ENCODE results near the gene EXOSC1.

Gene EXOSC1

DNA sequence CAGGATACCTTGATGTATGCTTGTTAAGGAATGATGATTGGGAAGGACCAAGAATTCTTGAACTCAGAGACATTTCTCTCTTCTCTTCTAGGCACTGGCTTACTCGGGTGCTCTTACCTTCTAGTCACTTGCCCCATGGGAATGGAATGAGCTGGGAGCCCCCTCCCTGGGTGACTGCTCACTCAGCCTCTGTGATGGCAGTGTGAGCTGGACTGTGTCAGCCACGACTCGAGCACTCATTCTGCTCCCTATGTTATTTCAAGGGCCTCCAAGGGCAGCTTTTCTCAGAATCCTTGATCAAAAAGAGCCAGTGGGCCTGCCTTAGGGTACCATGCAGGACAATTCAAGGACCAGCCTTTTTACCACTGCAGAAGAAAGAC lies 10.9 kb upstream of the EXOSC1 start:
- Histone ChIP-seq H3K27me3 (ENCODE audit: insufficient read depth, poor library complexity, severe bottlenecking) (no peaks in the 10 kb centered on the region), H3K27ac (replicated peaks) (no peak overlapping the region), H3K4me3 (replicated peaks; ENCODE audit: insufficient read depth, low read length) (no peak overlapping the region)
- TF ChIP-seq GABPA (IDR thresholded peaks at IDR 0.05; ENCODE audit: low read depth) (no peak), POLR2AphosphoS5 (IDR thresholded peaks at IDR 0.05; ENCODE audit: low read depth) (no peak; the same call in 1 of the 2 replicates), SPI1 (IDR thresholded peaks at IDR 0.05; ENCODE audit: borderline replicate concordance, low read depth) (no peak), REST (IDR thresholded peaks at IDR 0.05; ENCODE audit: insufficient replicate concordance, low read depth) (no peak)
- TF ChIP-seq, protein P1, sequence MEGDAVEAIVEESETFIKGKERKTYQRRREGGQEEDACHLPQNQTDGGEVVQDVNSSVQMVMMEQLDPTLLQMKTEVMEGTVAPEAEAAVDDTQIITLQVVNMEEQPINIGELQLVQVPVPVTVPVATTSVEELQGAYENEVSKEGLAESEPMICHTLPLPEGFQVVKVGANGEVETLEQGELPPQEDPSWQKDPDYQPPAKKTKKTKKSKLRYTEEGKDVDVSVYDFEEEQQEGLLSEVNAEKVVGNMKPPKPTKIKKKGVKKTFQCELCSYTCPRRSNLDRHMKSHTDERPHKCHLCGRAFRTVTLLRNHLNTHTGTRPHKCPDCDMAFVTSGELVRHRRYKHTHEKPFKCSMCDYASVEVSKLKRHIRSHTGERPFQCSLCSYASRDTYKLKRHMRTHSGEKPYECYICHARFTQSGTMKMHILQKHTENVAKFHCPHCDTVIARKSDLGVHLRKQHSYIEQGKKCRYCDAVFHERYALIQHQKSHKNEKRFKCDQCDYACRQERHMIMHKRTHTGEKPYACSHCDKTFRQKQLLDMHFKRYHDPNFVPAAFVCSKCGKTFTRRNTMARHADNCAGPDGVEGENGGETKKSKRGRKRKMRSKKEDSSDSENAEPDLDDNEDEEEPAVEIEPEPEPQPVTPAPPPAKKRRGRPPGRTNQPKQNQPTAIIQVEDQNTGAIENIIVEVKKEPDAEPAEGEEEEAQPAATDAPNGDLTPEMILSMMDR (IDR thresholded peaks at IDR 0.05; ENCODE audit: insufficient read depth, low read length): no peak
- no peak for DNase-seq (ENCODE audit: low read depth in 1 of 2, low spot score in 1 of 2)

- H3K4me3 ChIP-seq (replicated peaks; ENCODE audit: insufficient read depth, low read length): no peak overlapping the region
- no peaks in the 10 kb centered on the region for H3K27me3 ChIP-seq (ENCODE audit: insufficient read depth, poor library complexity, severe bottlenecking)
- DNase-seq (ENCODE audit: low read depth in 1 of 2, low spot score in 1 of 2): no peak
- TF ChIP-seq, protein P1 (IDR thresholded peaks at IDR 0.05; ENCODE audit: insufficient read depth, low read length): no peak
- TF ChIP-seq POLR2AphosphoS5 (IDR thresholded peaks at IDR 0.05; ENCODE audit: low read depth) (no peak), GABPA (IDR thresholded peaks at IDR 0.05; ENCODE audit: low read depth) (no peak), SPI1 (IDR thresholded peaks at IDR 0.05; ENCODE audit: borderline replicate concordance, low read depth) (no peak)
- no peak overlapping the region for H3K27ac ChIP-seq (replicated peaks)
Measured at GRCh38 chr10:97456034-97456685, 10.4 kb upstream of the EXOSC1 start.

DNA sequence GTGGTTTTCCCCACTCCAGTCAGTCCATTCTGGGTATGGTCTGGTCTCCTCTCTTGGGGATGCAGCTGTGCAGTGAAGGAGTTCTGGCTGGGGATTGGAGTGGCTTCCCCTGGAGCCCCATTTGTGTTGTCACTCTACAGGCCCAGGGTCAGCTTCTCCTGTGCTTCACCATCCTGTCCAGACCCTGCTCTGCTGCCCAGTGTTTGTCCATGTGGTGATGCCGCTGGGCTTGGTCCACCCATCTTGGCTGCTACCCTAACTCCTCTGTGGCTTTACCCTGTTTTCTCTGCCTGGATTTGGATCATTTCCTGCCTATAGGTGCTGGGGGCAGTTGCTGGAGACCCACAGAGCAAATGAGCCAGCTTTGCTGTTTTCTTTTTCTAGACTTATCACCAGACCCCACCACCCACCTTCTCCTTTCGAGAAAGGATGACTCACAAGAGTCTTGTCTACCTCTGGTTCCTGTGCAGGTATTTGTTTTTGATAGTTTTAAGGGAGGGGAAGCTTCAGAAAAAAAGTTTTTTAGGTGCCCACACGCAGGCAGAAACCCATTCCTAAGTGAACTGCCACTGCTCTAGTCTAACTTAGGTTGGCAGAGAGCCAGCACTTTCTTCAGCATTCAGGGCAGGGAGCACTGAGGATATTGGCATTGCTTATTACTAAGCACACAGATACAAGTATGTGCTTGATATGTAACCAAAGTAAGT lies 8.7 kb upstream of the EXOSC1 start:
- TF ChIP-seq GABPA (IDR thresholded peaks at IDR 0.05; ENCODE audit: low read depth): no peak
- TF ChIP-seq REST (IDR thresholded peaks at IDR 0.05; ENCODE audit: insufficient replicate concordance, low read depth): no peak
- TF ChIP-seq, protein P1 (IDR thresholded peaks at IDR 0.05; ENCODE audit: insufficient read depth, low read length): no peak
- no peak for TF ChIP-seq SPI1 (IDR thresholded peaks at IDR 0.05; ENCODE audit: borderline replicate concordance, low read depth)
- TF ChIP-seq POLR2AphosphoS5 (IDR thresholded peaks at IDR 0.05; ENCODE audit: low read depth): no peak
- no peak overlapping the region for H3K4me3 ChIP-seq (replicated peaks; ENCODE audit: insufficient read depth, low read length)
- H3K27ac ChIP-seq (replicated peaks): no peak overlapping the region
- H3K27me3 ChIP-seq (ENCODE audit: insufficient read depth, poor library complexity, severe bottlenecking): no peaks in the 10 kb centered on the region
- no peak for DNase-seq (ENCODE audit: low read depth in 1 of 2, low spot score in 1 of 2)

Data from HL-60 (cell line).